NB4 (cell line): ENCODE measurements around the gene WIPF3.

Experiments used
- DNase-seq: peaks from one replicate; pipeline ENCODE4 v3.0.0; 2010; ENCODE audit warnings: low read depth
- H3K4me3 ChIP-seq: one replicate; pipeline ENCODE4 v1.5.1; 2011; ENCODE audit warnings: mild to moderate bottlenecking, low read depth, low read length, moderate library complexity
- CTCF ChIP-seq: IDR thresholded peaks from one replicate; pipeline ENCODE4 v1.5.1; 2012; ENCODE audit warnings: low read depth, low read length
- MAX ChIP-seq: IDR thresholded peaks from 2 replicates; pipeline ENCODE4 v1.6.1; 2011; ENCODE audit warnings: low read depth, low read length
- MYC ChIP-seq: IDR thresholded peaks from 2 replicates; pipeline ENCODE4 v1.6.1; 2011; ENCODE audit warnings: low read depth, low read length
- POLR2A ChIP-seq: IDR thresholded peaks from 2 replicates; pipeline ENCODE4 v1.6.1; 2011; ENCODE audit warnings: mild to moderate bottlenecking; ENCODE audit not compliant: insufficient read length; ENCODE audit errors: extremely low read depth

WIPF3 gene

GRCh38 chr7:29839302-29839701 lies 33.0 kb downstream of the WIPF3 start:
- peak; percentile 20 for DNase-seq
- no peak for TF ChIP-seq MAX
- no peak for TF ChIP-seq CTCF
- TF ChIP-seq MYC = no peak
- TF ChIP-seq POLR2A = no peak
- no peak overlapping the region for H3K4me3 ChIP-seq

- TF ChIP-seq MYC = no peak
- TF ChIP-seq MAX = no peak
- TF ChIP-seq CTCF = no peak
- TF ChIP-seq POLR2A = no peak
Observed at GRCh38 chr7:29839921-29840320, 33.6 kb downstream of the WIPF3 start.

GRCh38 chr7:29840701-29841100 lies 34.4 kb downstream of the WIPF3 start:
- no peak overlapping the region for H3K4me3 ChIP-seq
- no peak for DNase-seq
- TF ChIP-seq MAX (no peak), MYC (no peak), POLR2A (no peak), CTCF (no peak)

More at GRCh38 chr7:29839921-29840320, 33.6 kb downstream of the WIPF3 start:
- H3K4me3 ChIP-seq = no peak overlapping the region
- DNase-seq = no peak

- no peak for TF ChIP-seq CTCF
- no peak for TF ChIP-seq MYC
- TF ChIP-seq POLR2A = no peak
- no peak for TF ChIP-seq MAX
- no peak overlapping the region for H3K4me3 ChIP-seq
- no peak for DNase-seq
Observed at GRCh38 chr7:29841926-29842701, 35.8 kb downstream of the WIPF3 start.

- H3K4me3 ChIP-seq = no peak overlapping the region
- DNase-seq = no peak
- TF ChIP-seq MAX (no peak), CTCF (no peak), MYC (no peak), POLR2A (no peak)
Observed at GRCh38 chr7:29843093-29843492, 36.8 kb downstream of the WIPF3 start.
